Aorta (tissue), 5 donors: ENCODE data around the gene PCDHB5. TPM values are rescaled to one million over a fixed set of nuclear protein-coding genes. Genes with fewer than 3 reads are reported as not detected.
"Not testable (repeated sequence)": the region's sequence is repeated elsewhere in the genome, so short reads cannot be mapped to it uniquely, and the experiment has no call there.

Experiments
- ATAC-seq: fragments of 200-7000 bp; cut with Tn5 transposase; one replicate; pipeline ENCODE4 v1.9.1; 2022; ENCODE audit warnings: moderate library complexity; ENCODE audit not compliant: low FRiP score
- DNase-seq, 2 donors: peaks; one replicate each; pipeline ENCODE4 v3.0.0-alpha.2; 2020
- H3K27ac ChIP-seq, 2 donors: one replicate each; pipeline ENCODE4 v1.5.1; 2013; ENCODE audit warnings: low read length in 2 of 2, mild to moderate bottlenecking in 2 of 2, moderate library complexity in 2 of 2, control low read depth in 1 of 2, inconsistent platforms in 1 of 2, low read depth in 1 of 2
- H3K27me3 ChIP-seq, 2 donors: one replicate each; pipeline ENCODE4 v1.6.1; 2013; ENCODE audit warnings: control low read depth in 1 of 2, low read length in 1 of 2, mild to moderate bottlenecking in 1 of 2, moderate library complexity in 1 of 2; ENCODE audit not compliant: insufficient read depth in 2 of 2, control insufficient read depth in 1 of 2
- H3K36me3 ChIP-seq, 2 donors: one replicate each; pipeline ENCODE4 v1.6.1; 2013; ENCODE audit warnings: control low read depth in 1 of 2, low read length in 1 of 2, mild to moderate bottlenecking in 1 of 2; ENCODE audit not compliant: insufficient read depth in 2 of 2, control insufficient read depth in 1 of 2
- H3K4me1 ChIP-seq, 2 donors: one replicate each; pipeline ENCODE4 v1.6.1; 2013; ENCODE audit warnings: low read length in 2 of 2, control low read depth in 1 of 2, mild to moderate bottlenecking in 1 of 2, moderate library complexity in 1 of 2; ENCODE audit not compliant: insufficient read depth in 2 of 2, control insufficient read depth in 1 of 2
- H3K4me3 ChIP-seq, 2 donors: one replicate each; pipeline ENCODE4 v1.5.1; 2013; ENCODE audit warnings: low read length in 2 of 2, control low read depth in 1 of 2, mild to moderate bottlenecking in 1 of 2
- H3K9me3 ChIP-seq: one replicate; pipeline ENCODE4 v1.6.1; 2013; ENCODE audit warnings: mild to moderate bottlenecking, low read length; ENCODE audit not compliant: control insufficient read depth
- WGBS, 2 donors: extraction: QIAGEN DNeasy Blood & Tissue Kit; methylation state at CpG; one replicate each; pipeline ENCODE4 v1.1.7; 2013; 5-methylcytosine and 5-hydroxymethylcytosine counted together
- intact Hi-C, 2 donors: fragments of 100-400 bp; cut with DNase I; formaldehyde crosslinking; loops; one replicate each; pipeline versions ENCODE4 v1.14.2 to v1.15.0; 2022
- polyA plus RNA-seq, 2 donors: library from polyadenylated mRNA; stranded (reverse); fragments of 200-250 nt; gene quantifications; one replicate each; pipeline ENCODE4 v1.2.3, GENCODE V29; 2013
- total RNA-seq, 2 donors: library from RNA; stranded (reverse); fragmentation: NEBNext Ultra II Directional; extraction: Animal tissue kit (Norgen Biotek cat#: 25700); gene quantifications; one replicate each; pipeline ENCODE4 v1.2.1, GENCODE V29; 2021
- donor health status: healthy with polysubstance abuse.
- donor health status: Bipolar disorder and iron deficiency.
- donor health status: DM: no; HTN: no; CAD: no.
- donor health status: DM: no; HTN: no; CAD: no.
- donor health status: DM: yes; HTN: yes; CAD: no.

Gene PCDHB5
- total and polyA plus RNA-seq, 4 donors = 0.63 to 4.2 (median 3.5) TPM

DNA sequence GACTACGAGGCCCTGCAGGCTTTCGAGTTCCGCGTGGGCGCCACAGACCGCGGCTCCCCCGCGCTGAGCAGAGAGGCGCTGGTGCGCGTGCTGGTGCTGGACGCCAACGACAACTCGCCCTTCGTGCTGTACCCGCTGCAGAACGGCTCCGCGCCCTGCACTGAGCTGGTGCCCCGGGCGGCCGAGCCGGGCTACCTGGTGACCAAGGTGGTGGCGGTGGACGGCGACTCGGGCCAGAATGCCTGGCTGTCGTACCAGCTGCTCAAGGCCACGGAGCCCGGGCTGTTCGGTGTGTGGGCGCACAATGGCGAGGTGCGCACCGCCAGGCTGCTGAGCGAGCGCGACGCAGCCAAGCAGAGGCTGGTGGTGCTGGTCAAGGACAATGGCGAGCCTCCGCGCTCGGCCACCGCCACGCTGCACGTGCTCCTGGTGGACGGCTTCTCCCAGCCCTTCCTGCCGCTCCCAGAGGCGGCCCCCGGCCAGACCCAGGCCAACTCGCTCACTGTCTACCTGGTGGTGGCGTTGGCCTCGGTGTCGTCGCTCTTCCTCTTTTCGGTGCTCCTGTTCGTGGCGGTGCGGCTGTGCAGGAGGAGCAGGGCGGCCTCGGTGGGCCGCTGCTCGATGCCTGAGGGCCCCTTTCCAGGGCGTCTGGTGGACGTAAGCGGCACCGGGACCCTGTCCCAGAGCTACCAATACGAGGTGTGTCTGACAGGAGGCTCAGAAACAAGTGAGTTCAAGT is 49.3 kb downstream of the PCDHB5 start:
- H3K27me3 ChIP-seq, intact Hi-C loops, H3K4me1 ChIP-seq, H3K36me3 ChIP-seq, H3K27ac ChIP-seq, H3K4me3 ChIP-seq, ATAC-seq, DNase-seq: not testable (repeated sequence)
- H3K9me3 ChIP-seq = peaks cover 25% of the 10 kb centered on the region
- WGBS, 2 donors = 28 to 31% methylated on average over 21 to 60 of the region's 69 CpGs

DNA sequence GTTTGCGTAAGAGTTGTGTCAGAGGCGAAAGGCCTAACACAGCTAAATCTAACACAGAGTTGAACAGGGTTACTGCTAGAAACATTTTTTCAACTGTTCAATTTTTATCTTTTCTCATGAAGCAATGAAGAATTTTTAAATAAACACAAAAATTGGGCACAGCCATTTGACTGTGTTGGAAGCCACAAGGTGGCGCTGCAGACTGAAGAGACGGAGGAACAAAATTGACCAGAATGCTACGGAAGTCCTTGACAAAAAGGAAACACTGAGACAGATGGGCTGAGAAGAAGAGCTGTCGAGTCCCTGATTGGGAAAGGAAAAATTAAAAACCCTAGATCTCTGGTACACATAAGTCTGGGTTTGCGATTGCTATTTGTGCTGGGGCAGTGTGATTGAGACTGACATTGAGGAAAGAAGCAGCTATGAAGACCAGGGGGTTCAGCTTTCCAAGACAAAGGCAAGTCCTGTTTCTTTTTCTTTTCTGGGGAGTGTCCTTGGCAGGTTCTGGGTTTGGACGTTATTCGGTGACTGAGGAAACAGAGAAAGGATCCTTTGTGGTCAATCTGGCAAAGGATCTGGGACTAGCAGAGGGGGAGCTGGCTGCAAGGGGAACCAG is 52.0 kb downstream of the PCDHB5 start, which contains the start of gene PCDHB9:
PCDHB9 (plus strand) TSS at position 265 of the 616 bp plus-strand sequence; CDS start at position 423, 158 bp downstream.
- H3K4me1 ChIP-seq = no peaks in the 10 kb centered on the region
- no peaks in the 10 kb centered on the region for H3K36me3 ChIP-seq
- no peak within 1 kb of the TSS for H3K4me3 ChIP-seq
- no peaks in the 10 kb centered on the region for H3K27me3 ChIP-seq
- 15 to 19% methylated on average over 9 of the region's 9 CpGs for WGBS, 2 donors
- ATAC-seq = no peak
- peaks cover 21% of the 10 kb centered on the region for H3K9me3 ChIP-seq
- intact Hi-C loops = no loop called here
- DNase-seq = no peak
- no peak within 1 kb of the TSS for H3K27ac ChIP-seq

Other genes with a start within 250 kb of the PCDHB5 start
- under 1 TPM; 0.15 to 0.36 TPM for gene PCDHAC1, start 208.9 kb upstream of the PCDHB5 start, total RNA-seq
- gene PCDHAC1, start 208.9 kb upstream of the PCDHB5 start, polyA plus RNA-seq = not detected
- 1 to 10 TPM; 1.4 to 1.9 TPM for gene PCDHAC2, start 168.7 kb upstream of the PCDHB5 start, total RNA-seq
- gene PCDHAC2, start 168.7 kb upstream of the PCDHB5 start, polyA plus RNA-seq = under 1 TPM; 0.25 to 0.49 TPM
- not detected for gene PCDHB1, start 83.8 kb upstream of the PCDHB5 start, total RNA-seq
- gene PCDHB1, start 83.8 kb upstream of the PCDHB5 start, polyA plus RNA-seq = not detected
- 1 to 10 TPM; 3.1 to 4.1 TPM for gene PCDHB2, start 40.6 kb upstream of the PCDHB5 start, total RNA-seq
- 1 to 10 TPM in 1 of 2 donors, under 1 TPM in 1; 0.50 to 2.6 TPM for gene PCDHB2, start 40.6 kb upstream of the PCDHB5 start, polyA plus RNA-seq
- 1 to 10 TPM; 2.0 to 2.9 TPM for gene PCDHB3, start 34.7 kb upstream of the PCDHB5 start, total RNA-seq
- 1 to 10 TPM in 1 of 2 donors, under 1 TPM in 1; 0.25 to 1.2 TPM for gene PCDHB3, start 34.7 kb upstream of the PCDHB5 start, polyA plus RNA-seq
- gene PCDHB4, start 13.4 kb upstream of the PCDHB5 start, total RNA-seq = 1 to 10 TPM; 6.2 to 9.1 TPM
- gene PCDHB4, start 13.4 kb upstream of the PCDHB5 start, polyA plus RNA-seq = 1 to 10 TPM in 1 of 2 donors, under 1 TPM in 1; 0.88 to 5.8 TPM
- 1 to 10 TPM; 1.9 to 2.7 TPM for gene PCDHB6, start 14.9 kb downstream of the PCDHB5 start, total RNA-seq
- gene PCDHB6, start 14.9 kb downstream of the PCDHB5 start, polyA plus RNA-seq = 1 to 10 TPM in 1 of 2 donors, under 1 TPM in 1; 0.63 to 2.6 TPM
- gene PCDHB7, start 37.4 kb downstream of the PCDHB5 start, total RNA-seq = 1 to 10 TPM; 5.0 to 6.7 TPM
- gene PCDHB7, start 37.4 kb downstream of the PCDHB5 start, polyA plus RNA-seq = 1 to 10 TPM; 2.3 to 5.5 TPM
- 1 to 10 TPM; 4.1 to 4.3 TPM for gene PCDHB8, start 42.6 kb downstream of the PCDHB5 start, total RNA-seq
- under 1 TPM in 1 of 2 donors, not detected in 1; 0.77 TPM for gene PCDHB8, start 42.6 kb downstream of the PCDHB5 start, polyA plus RNA-seq
- 1 to 10 TPM; 5.1 to 7.4 TPM for gene PCDHB16, start 47.2 kb downstream of the PCDHB5 start, total RNA-seq
- gene PCDHB16, start 47.2 kb downstream of the PCDHB5 start, polyA plus RNA-seq = 1 to 10 TPM in 1 of 2 donors, under 1 TPM in 1; 0.63 to 4.8 TPM
- gene PCDHB9, start 52.0 kb downstream of the PCDHB5 start, total RNA-seq = 1 to 10 TPM; 3.0 to 3.8 TPM
- 1 to 10 TPM in 1 of 2 donors, under 1 TPM in 1; 0.25 to 2.1 TPM for gene PCDHB9, start 52.0 kb downstream of the PCDHB5 start, polyA plus RNA-seq
- gene PCDHB10, start 57.1 kb downstream of the PCDHB5 start, total RNA-seq = 1 to 10 TPM; 3.6 to 7.7 TPM
- gene PCDHB10, start 57.1 kb downstream of the PCDHB5 start, polyA plus RNA-seq = 1 to 10 TPM in 1 of 2 donors, under 1 TPM in 1; 0.25 to 4.5 TPM
- gene PCDHB11, start 64.4 kb downstream of the PCDHB5 start, total RNA-seq = 10 to 100 TPM in 1 of 2 donors, 1 to 10 TPM in 1; 8.1 to 15.3 TPM
- 1 to 10 TPM; 2.9 to 4.7 TPM for gene PCDHB11, start 64.4 kb downstream of the PCDHB5 start, polyA plus RNA-seq
- 1 to 10 TPM; 5.7 to 6.7 TPM for gene PCDHB12, start 73.5 kb downstream of the PCDHB5 start, total RNA-seq
- gene PCDHB12, start 73.5 kb downstream of the PCDHB5 start, polyA plus RNA-seq = 1 to 10 TPM in 1 of 2 donors, under 1 TPM in 1; 0.75 to 2.9 TPM
- gene PCDHB13, start 78.7 kb downstream of the PCDHB5 start, total RNA-seq = 1 to 10 TPM; 4.2 to 6.7 TPM
- 1 to 10 TPM in 1 of 2 donors, under 1 TPM in 1; 0.75 to 1.3 TPM for gene PCDHB13, start 78.7 kb downstream of the PCDHB5 start, polyA plus RNA-seq
- gene PCDHB14, start 88.1 kb downstream of the PCDHB5 start, total RNA-seq = 10 to 100 TPM in 1 of 2 donors, 1 to 10 TPM in 1; 7.5 to 10.1 TPM
- 1 to 10 TPM; 1.0 to 5.0 TPM for gene PCDHB14, start 88.1 kb downstream of the PCDHB5 start, polyA plus RNA-seq
- gene PCDHB15, start 110.2 kb downstream of the PCDHB5 start, total RNA-seq = 10 to 100 TPM in 1 of 2 donors, 1 to 10 TPM in 1; 8.7 to 10.9 TPM
- gene PCDHB15, start 110.2 kb downstream of the PCDHB5 start, polyA plus RNA-seq = 10 to 100 TPM in 1 of 2 donors, 1 to 10 TPM in 1; 4.4 to 12.1 TPM
- 1 to 10 TPM in 1 of 2 donors, under 1 TPM in 1; 0.69 to 1.1 TPM for gene SLC25A2, start 168.8 kb downstream of the PCDHB5 start, total RNA-seq
- not detected for gene SLC25A2, start 168.8 kb downstream of the PCDHB5 start, polyA plus RNA-seq
- 10 to 100 TPM; 59.8 to 79.1 TPM for gene TAF7, start 185.6 kb downstream of the PCDHB5 start, total RNA-seq
- gene TAF7, start 185.6 kb downstream of the PCDHB5 start, polyA plus RNA-seq = 10 to 100 TPM; 53.5 to 65.3 TPM
- 1 to 10 TPM in 1 of 2 donors, under 1 TPM in 1; 0.91 to 1.6 TPM for gene PCDHGA1, start 195.3 kb downstream of the PCDHB5 start, total RNA-seq
- gene PCDHGA1, start 195.3 kb downstream of the PCDHB5 start, polyA plus RNA-seq = 1 to 10 TPM in 1 of 2 donors, not detected in 1; 1.0 TPM
- 10 to 100 TPM in 1 of 2 donors, 1 to 10 TPM in 1; 6.2 to 10.6 TPM for gene PCDHGA2, start 203.6 kb downstream of the PCDHB5 start, total RNA-seq
- gene PCDHGA2, start 203.6 kb downstream of the PCDHB5 start, polyA plus RNA-seq = 1 to 10 TPM in 1 of 2 donors, under 1 TPM in 1; 0.75 to 4.2 TPM
- gene PCDHGA3, start 208.6 kb downstream of the PCDHB5 start, total RNA-seq = 1 to 10 TPM; 4.1 to 7.4 TPM
- 1 to 10 TPM in 1 of 2 donors, under 1 TPM in 1; 0.50 to 2.4 TPM for gene PCDHGA3, start 208.6 kb downstream of the PCDHB5 start, polyA plus RNA-seq
- gene PCDHGB1, start 214.9 kb downstream of the PCDHB5 start, total RNA-seq = 1 to 10 TPM; 3.5 to 6.5 TPM
- under 1 TPM; 0.75 to 0.92 TPM for gene PCDHGB1, start 214.9 kb downstream of the PCDHB5 start, polyA plus RNA-seq
- 10 to 100 TPM in 1 of 2 donors, 1 to 10 TPM in 1; 7.1 to 10.2 TPM for gene PCDHGA4, start 219.8 kb downstream of the PCDHB5 start, total RNA-seq
- 1 to 10 TPM; 1.3 to 2.0 TPM for gene PCDHGA4, start 219.8 kb downstream of the PCDHB5 start, polyA plus RNA-seq
- gene PCDHGB2, start 224.8 kb downstream of the PCDHB5 start, total RNA-seq = 10 to 100 TPM in 1 of 2 donors, 1 to 10 TPM in 1; 6.5 to 11.7 TPM
- gene PCDHGB2, start 224.8 kb downstream of the PCDHB5 start, polyA plus RNA-seq = 1 to 10 TPM in 1 of 2 donors, under 1 TPM in 1; 0.38 to 1.1 TPM
- gene PCDHGA5, start 229.0 kb downstream of the PCDHB5 start, total RNA-seq = 10 to 100 TPM in 1 of 2 donors, 1 to 10 TPM in 1; 7.5 to 11.5 TPM
- 1 to 10 TPM in 1 of 2 donors, under 1 TPM in 1; 0.25 to 1.4 TPM for gene PCDHGA5, start 229.0 kb downstream of the PCDHB5 start, polyA plus RNA-seq
- gene PCDHGB3, start 235.0 kb downstream of the PCDHB5 start, total RNA-seq = 1 to 10 TPM; 7.4 to 9.7 TPM
- under 1 TPM in 1 of 2 donors, not detected in 1; 0.82 TPM for gene PCDHGB3, start 235.0 kb downstream of the PCDHB5 start, polyA plus RNA-seq
- gene PCDHGA6, start 238.7 kb downstream of the PCDHB5 start, total RNA-seq = 10 to 100 TPM in 1 of 2 donors, 1 to 10 TPM in 1; 8.8 to 12.0 TPM
- gene PCDHGA6, start 238.7 kb downstream of the PCDHB5 start, polyA plus RNA-seq = 1 to 10 TPM in 1 of 2 donors, under 1 TPM in 1; 0.38 to 4.0 TPM
- 1 to 10 TPM; 6.4 to 8.0 TPM for gene PCDHGA7, start 247.5 kb downstream of the PCDHB5 start, total RNA-seq
- 1 to 10 TPM in 1 of 2 donors, not detected in 1; 2.1 TPM for gene PCDHGA7, start 247.5 kb downstream of the PCDHB5 start, polyA plus RNA-seq